Ishikawa (cell line): ENCODE measurements around the gene NTSR1.

Experiments used
- CEBPB ChIP-seq: IDR thresholded peaks from 2 replicates; pipeline ENCODE4 v1.6.1; 2012
- CREB1 ChIP-seq: IDR thresholded peaks from 2 replicates; pipeline ENCODE4 v1.6.1; 2012; ENCODE audit warnings: low read depth
- EP300 ChIP-seq: IDR thresholded peaks from 2 replicates; pipeline ENCODE4 v1.6.1; 2012; ENCODE audit warnings: borderline replicate concordance
- FOXM1 ChIP-seq: IDR thresholded peaks from 2 replicates; pipeline ENCODE4 v1.6.1; 2012; ENCODE audit warnings: low read depth, borderline replicate concordance
- NFIC ChIP-seq: IDR thresholded peaks from 2 replicates; pipeline ENCODE4 v1.6.1; 2012
- RAD21 ChIP-seq: IDR thresholded peaks from 2 replicates; pipeline ENCODE4 v1.6.1; 2012; ENCODE audit warnings: low read depth
- TAF1 ChIP-seq: IDR thresholded peaks from 2 replicates; pipeline ENCODE4 v1.6.1; 2012; ENCODE audit warnings: low read depth, mild to moderate bottlenecking
- TEAD4 ChIP-seq: IDR thresholded peaks from 2 replicates; pipeline ENCODE4 v1.6.1; 2012
- YY1 ChIP-seq: IDR thresholded peaks from 2 replicates; pipeline ENCODE4 v1.6.1; 2012; ENCODE audit warnings: low read depth
- ZBTB7A ChIP-seq: IDR thresholded peaks from 2 replicates; pipeline ENCODE4 v1.6.1; 2012; ENCODE audit warnings: low read depth
- TF ChIP-seq, protein P1 (sequence below): IDR thresholded peaks from 2 replicates; pipeline ENCODE4 v1.6.1; 2012; ENCODE audit warnings: low read depth, mild to moderate bottlenecking
- TF ChIP-seq, protein P2 (sequence below): IDR thresholded peaks from 2 replicates; pipeline ENCODE4 v1.6.1; 2012
- TF ChIP-seq, protein P3 (sequence below): IDR thresholded peaks from 2 replicates; pipeline ENCODE4 v1.6.1; 2012

DNA sequence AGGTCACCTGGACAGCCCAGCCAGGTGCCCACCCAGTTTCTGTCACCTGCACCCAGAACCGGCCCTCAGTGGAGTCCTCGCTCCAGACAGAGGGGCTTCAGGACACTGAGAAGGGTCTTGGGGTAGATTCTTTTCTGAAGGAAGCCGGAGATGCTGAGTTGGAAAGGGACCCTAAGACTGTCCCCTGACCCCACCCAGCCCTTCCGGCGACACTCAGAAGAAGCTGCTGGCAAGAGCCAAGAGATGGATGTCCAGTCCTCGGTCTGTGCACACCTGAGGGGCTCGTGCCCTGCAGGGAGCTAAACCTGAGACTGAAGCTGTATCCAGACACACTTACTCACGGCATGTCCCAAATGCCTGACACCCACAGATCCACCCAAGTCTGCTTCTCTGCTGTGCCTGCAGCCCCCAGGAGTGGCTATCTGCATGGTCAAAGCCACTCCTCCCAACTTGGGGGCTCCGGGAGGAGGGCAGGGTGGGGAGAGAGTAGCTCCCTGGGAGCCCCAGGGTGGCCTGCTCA lies 20.2 kb downstream of the NTSR1 start:
- TF ChIP-seq, protein P1, sequence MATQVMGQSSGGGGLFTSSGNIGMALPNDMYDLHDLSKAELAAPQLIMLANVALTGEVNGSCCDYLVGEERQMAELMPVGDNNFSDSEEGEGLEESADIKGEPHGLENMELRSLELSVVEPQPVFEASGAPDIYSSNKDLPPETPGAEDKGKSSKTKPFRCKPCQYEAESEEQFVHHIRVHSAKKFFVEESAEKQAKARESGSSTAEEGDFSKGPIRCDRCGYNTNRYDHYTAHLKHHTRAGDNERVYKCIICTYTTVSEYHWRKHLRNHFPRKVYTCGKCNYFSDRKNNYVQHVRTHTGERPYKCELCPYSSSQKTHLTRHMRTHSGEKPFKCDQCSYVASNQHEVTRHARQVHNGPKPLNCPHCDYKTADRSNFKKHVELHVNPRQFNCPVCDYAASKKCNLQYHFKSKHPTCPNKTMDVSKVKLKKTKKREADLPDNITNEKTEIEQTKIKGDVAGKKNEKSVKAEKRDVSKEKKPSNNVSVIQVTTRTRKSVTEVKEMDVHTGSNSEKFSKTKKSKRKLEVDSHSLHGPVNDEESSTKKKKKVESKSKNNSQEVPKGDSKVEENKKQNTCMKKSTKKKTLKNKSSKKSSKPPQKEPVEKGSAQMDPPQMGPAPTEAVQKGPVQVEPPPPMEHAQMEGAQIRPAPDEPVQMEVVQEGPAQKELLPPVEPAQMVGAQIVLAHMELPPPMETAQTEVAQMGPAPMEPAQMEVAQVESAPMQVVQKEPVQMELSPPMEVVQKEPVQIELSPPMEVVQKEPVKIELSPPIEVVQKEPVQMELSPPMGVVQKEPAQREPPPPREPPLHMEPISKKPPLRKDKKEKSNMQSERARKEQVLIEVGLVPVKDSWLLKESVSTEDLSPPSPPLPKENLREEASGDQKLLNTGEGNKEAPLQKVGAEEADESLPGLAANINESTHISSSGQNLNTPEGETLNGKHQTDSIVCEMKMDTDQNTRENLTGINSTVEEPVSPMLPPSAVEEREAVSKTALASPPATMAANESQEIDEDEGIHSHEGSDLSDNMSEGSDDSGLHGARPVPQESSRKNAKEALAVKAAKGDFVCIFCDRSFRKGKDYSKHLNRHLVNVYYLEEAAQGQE: no peak
- TF ChIP-seq, protein P2, sequence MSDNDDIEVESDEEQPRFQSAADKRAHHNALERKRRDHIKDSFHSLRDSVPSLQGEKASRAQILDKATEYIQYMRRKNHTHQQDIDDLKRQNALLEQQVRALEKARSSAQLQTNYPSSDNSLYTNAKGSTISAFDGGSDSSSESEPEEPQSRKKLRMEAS: no peak
- TF ChIP-seq TAF1: no peak
- no peak for TF ChIP-seq NFIC
- no peak for TF ChIP-seq CEBPB
- no peak for TF ChIP-seq YY1
- no peak for TF ChIP-seq CREB1
- TF ChIP-seq TEAD4: no peak
- TF ChIP-seq, protein P3, sequence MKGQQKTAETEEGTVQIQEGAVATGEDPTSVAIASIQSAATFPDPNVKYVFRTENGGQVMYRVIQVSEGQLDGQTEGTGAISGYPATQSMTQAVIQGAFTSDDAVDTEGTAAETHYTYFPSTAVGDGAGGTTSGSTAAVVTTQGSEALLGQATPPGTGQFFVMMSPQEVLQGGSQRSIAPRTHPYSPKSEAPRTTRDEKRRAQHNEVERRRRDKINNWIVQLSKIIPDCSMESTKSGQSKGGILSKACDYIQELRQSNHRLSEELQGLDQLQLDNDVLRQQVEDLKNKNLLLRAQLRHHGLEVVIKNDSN: no peak
- no peak for TF ChIP-seq EP300
- TF ChIP-seq RAD21: no peak
- TF ChIP-seq ZBTB7A: no peak
- no peak for TF ChIP-seq FOXM1
